ENCODE measurements around the gene CTXND1. TPM values are rescaled to one million over a fixed set of nuclear protein-coding genes. Genes with fewer than 3 reads are reported as not detected.

The CTXND1 gene
- total RNA-seq, 6 experiments from 2014 or later, result 2.7 to 10.1 (median 4.5) TPM

DNA sequence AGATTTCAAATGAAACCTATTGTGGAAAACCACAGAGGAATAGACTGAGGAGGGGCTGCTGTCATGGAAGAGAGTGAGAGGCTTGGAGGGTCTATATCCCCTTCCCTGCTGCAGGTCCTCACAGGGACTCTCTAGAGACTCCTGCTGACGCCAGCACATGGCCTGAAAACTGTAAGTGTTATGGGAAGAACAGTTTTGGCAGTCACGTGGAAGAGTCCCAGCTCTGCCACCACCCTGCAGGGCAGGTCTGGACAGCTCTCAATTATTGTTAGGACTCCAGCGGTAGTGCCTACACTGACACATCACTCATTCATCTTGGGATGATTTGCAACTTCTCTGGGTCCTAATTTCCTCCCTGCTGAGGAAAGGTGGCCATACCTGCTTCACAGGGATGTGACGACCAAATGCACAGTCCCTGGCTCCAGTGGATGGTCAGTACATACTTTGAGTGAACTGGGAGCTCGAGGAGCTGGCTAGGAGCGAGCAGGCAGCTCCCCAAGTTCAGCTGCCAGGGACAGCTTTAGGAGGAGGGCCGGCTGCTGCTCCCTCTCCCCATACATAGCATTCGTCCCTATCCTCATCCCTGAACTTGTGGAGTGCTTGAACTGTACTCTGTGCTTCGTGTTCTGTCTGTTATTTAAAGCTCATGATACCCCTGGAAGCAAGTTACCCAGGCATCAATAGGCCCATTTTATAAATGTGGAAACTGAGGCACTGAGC, 49.2 kb downstream of the CTXND1 start:
- DNase-seq (no peak), ATAC-seq (no peak)
- intact Hi-C loops (cut with DNase I), result no loop called here
- H3K27me3 ChIP-seq, result no peaks in the 10 kb centered on the region
- H3K36me3 ChIP-seq, result peaks cover 0 to 7% (median 0%) of the 10 kb centered on the region in 4 donors
- H3K27ac ChIP-seq, result no peak overlapping the region
- TF ChIP-seq POLR2A (IDR thresholded peaks at IDR 0.05), result no peak
- TF ChIP-seq, protein P1, sequence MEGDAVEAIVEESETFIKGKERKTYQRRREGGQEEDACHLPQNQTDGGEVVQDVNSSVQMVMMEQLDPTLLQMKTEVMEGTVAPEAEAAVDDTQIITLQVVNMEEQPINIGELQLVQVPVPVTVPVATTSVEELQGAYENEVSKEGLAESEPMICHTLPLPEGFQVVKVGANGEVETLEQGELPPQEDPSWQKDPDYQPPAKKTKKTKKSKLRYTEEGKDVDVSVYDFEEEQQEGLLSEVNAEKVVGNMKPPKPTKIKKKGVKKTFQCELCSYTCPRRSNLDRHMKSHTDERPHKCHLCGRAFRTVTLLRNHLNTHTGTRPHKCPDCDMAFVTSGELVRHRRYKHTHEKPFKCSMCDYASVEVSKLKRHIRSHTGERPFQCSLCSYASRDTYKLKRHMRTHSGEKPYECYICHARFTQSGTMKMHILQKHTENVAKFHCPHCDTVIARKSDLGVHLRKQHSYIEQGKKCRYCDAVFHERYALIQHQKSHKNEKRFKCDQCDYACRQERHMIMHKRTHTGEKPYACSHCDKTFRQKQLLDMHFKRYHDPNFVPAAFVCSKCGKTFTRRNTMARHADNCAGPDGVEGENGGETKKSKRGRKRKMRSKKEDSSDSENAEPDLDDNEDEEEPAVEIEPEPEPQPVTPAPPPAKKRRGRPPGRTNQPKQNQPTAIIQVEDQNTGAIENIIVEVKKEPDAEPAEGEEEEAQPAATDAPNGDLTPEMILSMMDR (IDR thresholded peaks at IDR 0.05), result no peak
- no peak overlapping the region for H3K4me3 ChIP-seq
- 63% methylated on average over 2 of the region's 9 CpGs for whole genome bisulfite sequencing (ENCODE audit: insufficient coverage, low coverage, low lambda C conversion rate, missing lambda C conversion rate)
- H3K9me3 ChIP-seq, result no peaks in the 10 kb centered on the region
- H3K4me1 ChIP-seq, result peaks cover 0 to 26% (median 9%) of the 10 kb centered on the region in 4 donors

- Histone ChIP-seq H3K27ac (no peak overlapping the region), H3K27me3 (no peaks in the 10 kb centered on the region), H3K9me3 (no peaks in the 10 kb centered on the region), H3K4me1 (peaks cover 0 to 18% (median 5%) of the 10 kb centered on the region in 4 donors), H3K36me3 (peaks cover 0 to 7% (median 0%) of the 10 kb centered on the region in 4 donors), H3K4me3 (no peak overlapping the region)
- no peak for TF ChIP-seq POLR2A (IDR thresholded peaks at IDR 0.05)
- TF ChIP-seq, protein P1 (IDR thresholded peaks at IDR 0.05), result no peak
- ATAC-seq (no peak), DNase-seq (no peak)
- WGBS (ENCODE audit: insufficient coverage, low coverage, low lambda C conversion rate, missing lambda C conversion rate), result 63% methylated on average over 1 of the region's 2 CpGs
- intact Hi-C loops (cut with DNase I), result no loop called here
Measured at GRCh38 chr15:80202016-80202315, 50.0 kb downstream of the CTXND1 start.

DNA sequence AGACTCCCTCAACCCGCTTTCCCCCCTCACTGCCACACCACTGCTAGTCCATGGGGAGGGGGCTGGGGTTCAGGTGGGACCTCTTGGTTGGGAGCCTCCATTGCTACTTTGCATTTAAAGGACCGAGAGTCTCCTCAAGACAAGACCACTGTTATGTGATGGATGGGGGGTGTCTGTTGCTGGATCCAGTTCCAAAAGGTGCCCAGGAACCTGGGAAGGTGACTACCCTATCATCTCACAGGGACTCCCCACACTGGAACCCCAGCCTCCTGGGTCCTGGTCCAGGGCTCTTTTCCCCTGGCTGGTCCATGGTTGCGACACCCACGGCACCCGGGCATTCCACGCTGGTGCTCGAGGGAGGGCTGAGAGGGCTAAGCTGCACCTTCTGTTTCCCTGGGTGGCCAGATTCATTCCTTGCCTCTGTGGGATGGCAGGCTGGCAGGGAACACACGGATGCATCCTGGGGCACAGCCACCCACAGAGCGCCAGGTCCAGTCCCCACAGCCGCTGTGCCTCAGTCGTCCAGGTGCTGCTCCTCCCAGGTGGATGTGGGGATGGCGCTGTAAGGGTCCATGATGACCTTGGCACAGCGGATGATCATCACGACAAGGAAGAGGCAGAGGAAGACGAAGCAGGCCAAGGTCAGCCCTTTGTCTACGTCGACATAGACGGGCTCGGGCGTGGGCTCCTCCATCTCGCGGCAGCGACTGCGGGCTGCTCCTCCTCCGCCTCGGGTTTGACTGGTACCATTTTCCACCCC, 50.6 kb downstream of the CTXND1 start:
- DNase-seq, result no peak
- intact Hi-C loops (cut with DNase I), result no loop called here
- H3K27ac ChIP-seq, result no peak overlapping the region
- no peaks in the 10 kb centered on the region for H3K27me3 ChIP-seq
- peak in 1 of 4 donors; percentile 13 for ATAC-seq
- peaks cover 0 to 13% (median 3%) of the 10 kb centered on the region in 4 donors for H3K4me1 ChIP-seq
- WGBS (ENCODE audit: insufficient coverage, low coverage, low lambda C conversion rate, missing lambda C conversion rate), result 98% methylated on average over 7 of the region's 26 CpGs
- no peak for TF ChIP-seq POLR2A (IDR thresholded peaks at IDR 0.05)
- TF ChIP-seq, protein P1 (IDR thresholded peaks at IDR 0.05), result no peak
- peaks cover 0 to 7% (median 0%) of the 10 kb centered on the region in 4 donors for H3K36me3 ChIP-seq
- no peak overlapping the region for H3K4me3 ChIP-seq
- no peaks in the 10 kb centered on the region for H3K9me3 ChIP-seq

GRCh38 chr15:80199869-80200268, 52.1 kb downstream of the CTXND1 start:
- DNase-seq, result no peak
- intact Hi-C loops (cut with DNase I), result no loop called here
- no peaks in the 10 kb centered on the region for H3K27me3 ChIP-seq
- H3K4me3 ChIP-seq, result no peak overlapping the region
- no peak for ATAC-seq
- H3K4me1 ChIP-seq, result no peaks in the 10 kb centered on the region
- peaks cover 0 to 7% (median 0%) of the 10 kb centered on the region in 4 donors for H3K36me3 ChIP-seq
- 100% methylated on average over 2 of the region's 3 CpGs for WGBS (ENCODE audit: insufficient coverage, low coverage, low lambda C conversion rate, missing lambda C conversion rate)
- no peak overlapping the region for H3K27ac ChIP-seq
- TF ChIP-seq, protein P1 (IDR thresholded peaks at IDR 0.05), result no peak
- no peak for TF ChIP-seq POLR2A (IDR thresholded peaks at IDR 0.05)
- H3K9me3 ChIP-seq, result no peaks in the 10 kb centered on the region

All from right lobe of liver (tissue), 6 donors.